HPDE6-E6E7 (cell line): Measurements from ENCODE around the gene ABCA9.
"Not testable (repeated sequence)": the region's sequence is repeated elsewhere in the genome, so short reads cannot be mapped to it uniquely, and the experiment has no call there.

Experiments
- DNase-seq: peaks from one replicate; pipeline ENCODE4 v3.0.0; 2011; ENCODE audit warnings: missing footprints; ENCODE audit errors: extremely low spot score

ABCA9 gene

DNA sequence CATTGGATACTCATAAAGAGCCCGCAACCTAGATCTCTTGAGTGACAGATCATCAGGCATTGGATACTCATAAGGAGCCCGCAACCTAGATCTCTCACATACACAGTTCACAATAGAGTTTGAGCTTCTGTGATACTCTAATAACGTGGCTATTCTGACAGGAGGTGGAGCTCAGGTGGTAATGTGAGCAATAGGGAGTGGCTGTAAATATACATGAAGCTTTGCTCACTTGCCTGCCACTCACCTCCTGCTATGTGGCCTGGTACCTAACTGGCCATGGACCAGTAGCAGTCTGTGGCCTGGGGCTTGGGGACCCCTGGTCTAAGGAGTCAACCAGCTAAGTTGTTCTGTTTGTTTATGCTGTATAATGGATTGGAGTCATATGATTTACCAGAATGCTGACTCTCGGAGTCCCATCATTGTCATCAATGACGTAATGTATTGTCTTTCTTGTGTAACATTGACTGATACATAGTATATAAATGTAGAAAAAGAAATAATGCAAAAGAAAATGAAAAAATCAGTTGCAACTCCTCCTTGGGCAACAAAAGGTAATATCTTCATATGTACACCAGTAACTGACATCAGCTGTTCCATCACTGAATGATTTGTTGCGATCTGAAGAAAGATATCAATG lies 17.5 kb downstream of the ABCA9 start:
- DNase-seq, result no peak

GRCh38 chr17:69042308-69042707 lies 18.4 kb downstream of the ABCA9 start:
- no peak for DNase-seq

- no peak for DNase-seq
These were observed 28.9 kb downstream of the ABCA9 start for GRCh38 chr17:69031839-69032238.

DNA sequence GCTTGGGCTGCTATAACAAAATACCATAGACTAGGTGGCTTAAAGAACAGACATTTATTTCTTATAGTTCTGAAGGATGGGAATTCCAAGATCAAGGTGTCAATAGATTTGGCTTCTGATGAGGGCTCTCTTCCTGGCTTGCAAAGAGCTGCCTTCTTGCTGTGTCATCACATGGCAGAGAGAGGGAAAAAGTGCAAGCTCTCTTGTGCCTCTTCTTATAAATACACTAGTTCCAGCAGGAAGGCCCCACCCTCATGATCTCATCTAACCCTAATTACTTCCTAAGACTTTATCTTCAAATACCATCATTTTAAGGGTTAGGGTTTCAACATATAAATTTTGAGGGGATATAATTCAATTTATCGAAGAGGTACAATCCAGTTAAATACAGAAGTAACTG lies 30.6 kb downstream of the ABCA9 start:
- no peak for DNase-seq

DNA sequence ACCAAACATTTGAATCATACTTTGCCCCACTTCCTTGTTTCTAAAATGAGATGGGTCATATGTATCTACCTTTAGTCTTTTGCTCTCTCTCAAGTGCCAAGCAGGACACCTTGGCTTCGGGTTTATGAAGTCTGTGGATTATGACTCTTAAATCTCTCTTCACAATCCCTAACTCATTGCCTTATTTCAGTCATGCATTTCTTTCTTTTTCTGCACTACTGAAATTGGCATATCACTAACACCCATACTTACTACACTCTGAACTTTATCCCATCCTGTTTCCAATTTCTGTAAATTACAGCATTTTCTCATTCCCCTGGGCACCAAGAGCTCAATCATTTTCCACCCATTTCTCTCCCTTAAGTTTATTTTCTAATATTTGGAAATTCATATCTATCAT lies 42.0 kb downstream of the ABCA9 start:
- no peak for DNase-seq

- no peak for DNase-seq
These were observed 42.6 kb downstream of the ABCA9 start for GRCh38 chr17:69018022-69018615.

DNA sequence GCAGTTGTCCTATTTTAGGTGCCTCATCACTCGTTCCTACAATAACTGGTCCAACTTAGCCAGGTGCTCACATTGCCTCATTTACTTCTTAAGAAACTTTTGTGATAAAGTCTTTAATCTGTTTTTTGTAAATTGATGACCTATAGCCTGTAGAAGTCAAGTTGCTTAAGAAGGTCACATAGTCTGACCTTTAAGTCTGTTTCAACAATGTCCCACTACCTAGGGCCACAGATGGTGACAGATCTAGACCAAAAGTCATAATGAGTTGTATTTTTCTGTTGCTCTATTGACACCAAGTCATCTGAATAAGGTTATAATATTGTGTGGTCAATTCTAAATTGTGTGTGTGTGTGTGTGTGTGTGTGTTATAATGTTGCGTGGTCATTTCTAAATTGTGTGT lies 45.1 kb downstream of the ABCA9 start:
- no peak for DNase-seq

DNA sequence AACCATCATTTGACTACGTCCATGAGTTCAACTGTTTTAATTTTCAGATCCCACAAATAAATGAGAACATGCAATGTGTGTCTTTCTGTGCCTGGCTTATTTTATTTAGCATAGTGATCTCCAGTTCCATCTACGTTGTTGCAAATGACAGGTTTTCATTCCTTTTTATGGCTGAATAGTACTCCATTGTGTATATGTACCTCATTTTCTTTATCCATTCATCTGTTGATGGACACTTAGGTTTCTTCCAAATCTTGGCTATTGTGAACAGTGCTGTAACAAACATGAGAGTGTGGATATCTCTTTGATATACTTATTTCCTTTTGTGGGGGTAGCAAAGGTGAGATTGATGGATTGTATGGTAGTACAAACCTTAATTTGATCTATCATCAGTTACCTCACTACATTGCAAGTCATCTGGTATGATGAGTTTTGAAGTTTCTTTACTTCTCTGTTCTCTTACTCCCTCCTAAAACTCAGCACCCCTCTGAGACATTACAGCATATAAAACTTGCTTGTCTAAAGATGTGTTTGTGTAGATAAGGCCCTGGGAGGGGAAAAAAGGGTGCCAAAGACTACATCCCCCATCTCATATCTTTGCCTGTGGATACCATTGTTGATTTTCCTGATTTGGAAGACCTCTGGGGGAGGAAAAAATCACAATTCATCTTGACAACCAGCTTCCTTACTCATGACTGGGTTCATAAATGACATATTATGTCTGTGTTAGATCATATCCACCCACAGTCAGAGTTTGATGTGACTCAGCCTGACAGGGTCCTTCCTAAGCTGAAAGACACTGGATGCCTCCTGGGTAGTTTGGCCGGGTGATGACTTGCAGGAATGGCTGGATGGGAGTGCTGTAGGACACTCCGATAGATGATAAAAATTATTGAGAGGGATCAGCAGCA lies 47.6 kb downstream of the ABCA9 start:
- no peak for DNase-seq

DNA sequence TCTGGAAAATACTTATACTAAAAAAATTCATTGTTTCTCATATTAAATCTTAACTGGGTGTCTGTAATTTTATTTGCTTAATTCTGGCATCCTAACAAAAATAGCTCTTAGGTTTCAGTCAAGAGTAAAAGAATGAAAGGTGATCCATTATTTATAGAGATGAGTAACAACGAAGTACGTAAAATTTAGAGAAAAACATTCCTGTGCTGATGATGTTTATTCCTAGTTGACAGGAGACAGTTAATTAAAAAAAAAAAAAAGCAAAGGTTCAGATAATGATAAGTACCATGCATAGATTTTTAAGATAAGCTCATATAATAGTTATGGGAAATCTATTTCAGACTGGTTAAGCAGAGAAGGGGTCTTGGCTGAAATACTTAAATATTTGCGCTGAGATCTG lies 50.8 kb downstream of the ABCA9 start:
- no peak for DNase-seq

DNA sequence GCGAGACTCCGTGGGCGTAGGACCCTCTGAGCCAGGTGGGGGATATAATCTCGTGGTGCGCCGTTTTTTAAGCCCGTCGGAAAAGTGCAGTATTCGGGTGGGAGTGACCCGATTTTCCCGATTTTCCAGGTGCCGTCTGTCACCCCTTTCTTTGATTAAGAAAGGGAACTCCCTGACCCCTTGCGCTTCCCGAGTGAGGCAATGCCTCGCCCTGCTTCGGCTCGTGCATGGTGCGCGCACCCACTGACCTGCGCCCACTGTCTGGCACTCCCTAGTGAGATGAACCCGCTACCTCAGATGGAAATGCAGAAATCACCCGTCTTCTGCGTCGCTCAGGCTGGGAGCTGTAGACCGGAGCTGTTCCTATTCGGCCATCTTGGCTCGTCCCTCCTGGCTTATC lies 56.0 kb downstream of the ABCA9 start:
- not testable (repeated sequence) for DNase-seq

GRCh38 chr17:68999743-69000142 lies 61.0 kb downstream of the ABCA9 start:
- DNase-seq, result not testable (repeated sequence)

DNA sequence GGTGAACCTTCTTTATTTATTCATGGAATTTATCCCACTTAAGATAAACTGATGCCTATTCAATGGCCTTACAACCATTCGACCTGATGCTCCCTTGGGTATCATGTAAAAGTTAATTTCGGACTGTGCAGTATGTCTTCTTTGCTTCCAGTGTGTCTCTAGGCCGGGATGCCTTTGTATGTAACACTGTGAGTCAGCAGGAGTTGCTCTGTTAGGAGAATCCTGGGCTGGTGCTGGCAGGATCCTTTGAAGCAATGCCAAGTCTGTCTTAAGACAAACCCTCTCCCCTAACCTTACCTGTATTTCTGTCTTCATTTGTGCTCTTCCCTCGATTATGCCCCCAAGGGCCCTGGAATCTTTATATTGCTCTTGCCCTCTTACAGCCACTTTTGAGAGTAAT lies 67.6 kb downstream of the ABCA9 start:
- DNase-seq, result peak; percentile 41

GRCh38 chr17:68987966-68988365 lies 72.8 kb downstream of the ABCA9 start:
- DNase-seq, result no peak

DNA sequence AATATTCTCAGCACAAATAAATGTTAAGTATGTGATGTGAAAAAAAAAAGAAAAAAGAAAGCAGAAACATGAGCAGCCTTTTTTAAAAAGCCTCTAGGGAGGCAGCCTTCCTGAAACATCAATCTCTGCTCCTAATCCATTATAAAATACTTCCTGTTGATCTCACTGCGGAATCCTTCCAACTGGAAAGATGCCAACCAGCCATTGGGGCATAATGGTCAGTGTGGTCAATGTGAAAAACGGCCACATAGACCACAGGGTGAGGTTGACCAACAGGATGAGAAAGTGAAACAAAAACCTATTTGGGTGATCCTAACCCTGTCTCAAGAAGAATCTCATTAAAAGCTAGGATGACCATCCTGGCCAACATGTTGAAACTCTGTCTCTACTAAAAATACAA lies 79.4 kb downstream of the ABCA9 start:
- DNase-seq, result no peak

- no peak for DNase-seq
These were observed 87.5 kb downstream of the ABCA9 start for GRCh38 chr17:68973098-68973846.

- peak; percentile 25 for DNase-seq
These were observed 88.5 kb downstream of the ABCA9 start for GRCh38 chr17:68972119-68972704.

DNA sequence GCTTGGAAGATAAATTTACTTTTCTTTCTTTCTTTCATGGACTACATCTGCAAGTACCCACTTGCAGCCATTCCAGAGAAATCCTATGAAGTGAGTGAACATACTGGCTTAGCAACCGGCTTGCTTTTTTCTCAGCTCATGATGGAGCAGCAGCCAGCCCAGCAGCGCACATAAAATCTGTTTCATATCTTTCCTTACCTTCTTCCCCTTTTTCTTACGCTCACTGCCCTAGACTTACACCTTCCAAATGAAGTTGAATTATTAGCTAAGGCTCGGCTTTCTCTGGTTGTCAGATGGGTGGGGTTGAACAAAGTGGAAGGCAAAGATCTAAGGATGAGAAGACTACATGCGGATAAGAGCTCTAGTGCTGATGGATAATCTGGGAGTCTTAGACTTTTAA lies 91.6 kb downstream of the ABCA9 start:
- DNase-seq, result no peak

- DNase-seq, result no peak
These were observed 96.8 kb downstream of the ABCA9 start for GRCh38 chr17:68963958-68964357.

GRCh38 chr17:68961214-68961882 lies 99.4 kb downstream of the ABCA9 start:
- DNase-seq, result no peak

GRCh38 chr17:68959117-68959516 lies 101.6 kb downstream of the ABCA9 start:
- DNase-seq, result not testable (repeated sequence)

DNA sequence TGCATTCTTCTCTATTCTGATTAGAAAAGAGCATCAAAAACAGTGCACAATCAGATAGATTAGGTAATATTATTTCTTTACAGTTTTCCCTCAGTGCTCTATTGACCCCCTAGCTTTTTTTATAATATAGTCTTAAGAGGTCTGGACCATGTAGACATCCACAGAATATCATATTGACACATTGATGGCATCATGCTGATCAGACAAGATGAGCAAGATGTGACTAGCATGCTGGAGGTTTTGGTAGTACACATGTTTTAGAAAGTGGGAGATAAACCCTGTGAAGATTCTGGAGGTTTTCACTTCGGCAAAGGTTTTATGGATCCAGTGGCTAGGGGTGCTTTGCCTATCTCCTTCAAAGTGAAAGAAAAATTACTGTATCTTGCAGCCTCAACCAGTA lies 102.8 kb downstream of the ABCA9 start:
- DNase-seq, result no peak
